DMS 273 (cell line): ENCODE measurements around the gene INPP5D.
A peak's percentile ranks its signal among the peaks of the same experiment; 100 is the strongest.
"Not testable (repeated sequence)": the region's sequence is repeated elsewhere in the genome, so short reads cannot be mapped to it uniquely, and the experiment has no call there.

ENCODE experiments used
- DNase-seq: peaks from one replicate; lab custom pipeline; 2025; ENCODE audit not compliant: unreplicated experiment; lab: John Stamatoyannopoulos, UW

INPP5D gene

DNA sequence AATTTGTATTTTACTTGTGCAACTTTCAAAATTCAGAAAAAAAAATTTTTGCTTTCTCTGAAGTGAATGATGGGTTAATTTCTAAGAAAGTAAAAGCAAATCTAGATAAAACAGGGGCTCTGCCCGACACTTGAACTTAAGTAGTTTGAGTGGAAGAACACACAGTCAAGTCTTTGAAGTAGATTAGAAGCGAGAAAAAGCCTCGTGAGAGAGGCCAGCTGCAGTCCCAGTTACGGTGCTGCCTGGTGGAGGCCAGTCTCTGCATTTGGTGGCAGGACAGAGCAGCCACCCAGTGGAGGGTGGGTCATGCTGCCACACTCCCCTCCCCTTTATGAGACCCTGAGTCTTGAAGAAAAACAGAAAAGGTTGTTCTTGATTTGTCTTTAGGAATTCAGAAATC is 81.8 kb downstream of the INPP5D start:
- DNase-seq: no peak

GRCh38 chr2:233142355-233142897 is 82.3 kb downstream of the INPP5D start:
- DNase-seq: no peak

DNA sequence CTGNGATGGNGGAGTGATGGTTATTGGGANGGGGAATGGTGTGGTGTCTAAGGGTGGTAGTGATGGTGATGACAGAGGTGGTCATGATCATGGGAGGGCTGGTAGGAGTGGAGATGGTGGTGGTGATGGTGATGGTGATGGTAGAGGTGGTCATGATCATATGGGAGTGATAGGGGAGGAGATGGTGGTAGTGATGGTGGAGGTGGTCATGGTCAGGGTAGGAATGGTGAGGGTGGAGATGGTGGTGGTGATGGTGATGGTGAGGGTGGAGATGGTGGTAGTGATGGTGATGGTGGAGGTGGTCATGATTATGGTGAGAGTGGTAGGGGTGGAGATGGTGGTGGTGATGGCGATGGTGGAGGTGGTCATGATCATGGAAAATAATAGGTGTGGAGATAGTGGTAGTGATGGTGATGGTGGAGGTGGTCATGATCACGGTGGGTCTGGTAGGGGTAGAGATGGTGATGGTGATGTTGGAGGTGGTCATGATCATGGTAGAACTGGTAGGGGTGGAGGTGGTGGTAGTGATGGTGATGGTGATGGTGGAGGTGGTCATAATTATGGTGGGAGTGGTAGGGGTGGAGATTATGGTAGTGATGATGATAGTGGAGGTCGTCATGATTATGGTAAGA is 83.7 kb downstream of the INPP5D start:
- no peak for DNase-seq

DNA sequence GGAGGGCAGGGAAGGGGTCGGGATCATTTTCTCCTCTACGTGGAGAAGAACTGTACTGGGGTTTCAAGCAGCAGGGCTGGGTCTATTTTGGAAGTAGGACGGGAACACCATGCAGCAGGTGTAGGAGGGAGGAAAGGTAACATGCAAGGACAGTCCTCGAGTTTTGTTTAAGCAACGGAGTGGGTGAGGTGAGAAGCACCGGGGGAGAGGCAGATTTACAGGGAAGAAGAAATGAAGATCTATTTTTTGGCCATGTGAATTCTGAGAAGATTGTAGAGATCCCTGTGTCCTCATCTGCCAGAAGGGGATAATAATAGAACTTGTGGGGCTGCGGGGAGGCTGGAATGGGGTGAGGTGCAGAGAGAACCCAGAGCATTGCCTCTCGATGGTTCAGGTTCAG is 85.6 kb downstream of the INPP5D start:
- DNase-seq: no peak

DNA sequence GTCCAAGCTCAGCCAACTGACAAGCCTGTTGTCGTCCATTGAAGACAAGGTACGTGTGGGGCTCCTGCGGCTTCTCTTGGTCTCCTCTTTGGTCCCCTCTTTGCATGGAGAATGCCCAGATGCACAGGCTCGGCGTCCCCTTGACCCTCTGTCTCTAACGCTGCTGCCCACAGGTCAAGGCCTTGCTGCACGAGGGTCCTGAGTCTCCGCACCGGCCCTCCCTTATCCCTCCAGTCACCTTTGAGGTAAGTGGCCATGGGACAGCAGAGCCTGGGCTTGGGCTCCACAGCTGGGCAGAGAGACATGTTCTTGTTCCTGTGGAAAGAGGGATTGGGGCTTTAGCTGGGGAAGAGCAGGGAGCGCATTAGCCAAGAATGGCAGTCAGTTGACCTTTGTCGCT is 86.1 kb downstream of the INPP5D start:
- no peak for DNase-seq

GRCh38 chr2:233147136-233147828 is 87.1 kb downstream of the INPP5D start:
- DNase-seq: no peak

DNA sequence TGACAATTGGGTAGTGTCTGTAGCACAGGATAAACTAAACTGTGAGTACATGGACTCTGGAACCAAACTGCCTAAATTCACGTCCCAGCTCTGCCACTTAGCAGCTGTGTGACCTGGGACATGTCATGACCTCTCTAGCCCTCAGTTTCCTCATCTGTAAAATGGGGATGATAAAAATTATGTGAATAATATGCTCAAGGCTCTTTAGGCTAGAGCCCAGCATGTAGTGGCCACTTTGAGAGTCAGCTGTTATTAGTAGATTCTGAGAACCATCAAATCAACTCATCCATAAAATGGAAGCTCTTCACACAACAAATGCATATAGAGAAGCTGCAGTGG is 87.7 kb downstream of the INPP5D start:
- no peak for DNase-seq

DNA sequence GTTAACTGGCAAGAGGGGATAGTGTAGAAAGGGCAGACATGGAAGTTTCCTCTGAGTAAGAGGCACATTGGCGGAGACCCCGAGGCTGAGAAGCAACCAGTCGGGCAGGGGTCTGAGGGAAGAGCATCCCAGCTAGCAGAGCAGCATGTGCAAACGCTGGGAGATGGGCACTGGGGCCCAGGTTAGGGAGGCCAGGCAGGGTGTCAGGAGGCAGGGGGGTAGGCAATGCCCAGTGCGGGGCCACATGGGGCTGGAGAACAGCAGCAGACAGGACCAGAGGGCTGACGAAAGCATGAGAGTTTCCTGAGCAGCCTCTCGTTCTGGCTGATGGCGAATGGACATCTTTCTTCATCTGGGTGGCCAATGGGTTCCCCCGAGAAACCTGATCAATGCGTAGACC is 88.2 kb downstream of the INPP5D start:
- no peak for DNase-seq

DNA sequence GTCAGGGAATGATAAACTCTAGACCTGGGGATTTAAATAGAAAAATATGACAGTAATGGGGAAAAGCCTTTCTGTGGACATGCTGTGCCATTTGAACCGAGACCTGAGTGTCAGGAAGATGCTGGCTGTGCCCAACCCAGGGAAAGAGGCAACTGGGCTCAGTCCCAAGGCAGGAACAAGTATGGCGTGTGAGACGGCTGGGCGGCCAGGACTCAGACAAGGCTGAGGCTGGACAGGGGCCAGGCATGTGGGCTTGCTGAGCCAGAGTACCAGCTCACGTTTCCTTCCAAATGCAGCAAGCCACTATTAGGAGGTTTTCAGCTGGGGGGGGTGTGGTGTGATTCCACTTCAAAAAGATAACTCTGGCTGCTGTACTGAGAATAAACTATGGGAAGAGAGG is 92.4 kb downstream of the INPP5D start:
- DNase-seq: peak; percentile 72

DNA sequence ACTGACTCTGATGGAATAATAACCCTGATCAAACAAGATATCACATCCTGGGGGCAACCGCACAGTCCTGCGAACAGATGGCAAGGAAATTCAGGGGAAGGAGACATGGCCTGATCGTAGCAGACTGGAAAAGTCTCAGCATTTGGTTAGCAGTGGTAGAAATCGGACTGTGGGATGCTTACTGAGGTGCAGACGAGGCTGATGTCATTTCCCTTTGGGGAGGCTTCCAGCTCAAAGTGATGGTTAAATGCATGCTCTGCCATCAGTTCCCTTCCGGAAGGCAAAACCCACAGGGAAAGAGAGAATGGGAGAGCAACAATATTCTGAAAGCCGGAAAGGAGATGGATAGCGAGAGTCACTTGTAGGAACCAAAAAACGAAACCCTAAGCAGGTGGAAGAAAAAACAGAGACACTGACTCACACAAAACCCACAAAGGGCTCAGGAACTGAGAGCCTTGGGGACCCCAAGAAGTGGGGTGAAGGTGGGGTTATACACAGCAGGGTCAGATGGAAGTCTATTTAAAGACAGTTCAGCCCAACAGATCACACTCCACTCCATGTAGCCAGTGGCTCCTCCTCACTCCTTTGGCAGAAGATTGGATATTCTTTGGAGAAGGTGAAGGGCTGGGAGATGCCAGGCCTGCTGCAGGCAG is 93.1 kb downstream of the INPP5D start:
- DNase-seq: peak; percentile 48

DNA sequence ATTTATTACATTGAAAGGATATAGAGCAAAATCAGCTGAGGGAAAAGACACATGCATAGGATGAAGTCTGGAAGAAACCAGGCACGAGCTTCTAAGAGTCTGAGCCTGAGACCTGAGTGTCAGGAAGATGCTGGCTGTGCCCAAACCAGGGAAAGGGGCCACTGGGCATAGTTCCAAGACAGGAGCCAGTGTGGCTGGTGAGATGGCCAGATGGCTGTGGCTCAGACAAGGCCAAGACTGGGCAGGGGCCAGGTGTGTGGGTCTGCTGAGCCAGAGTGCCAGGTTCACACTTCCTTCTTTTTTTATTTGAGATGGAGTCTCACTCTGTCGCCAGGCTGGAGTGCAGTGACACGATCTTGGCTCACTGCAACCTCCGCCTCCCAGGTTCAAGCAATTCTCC is 95.9 kb downstream of the INPP5D start:
- DNase-seq: peak; percentile 51

- DNase-seq: not testable (repeated sequence)
Observed at GRCh38 chr2:233156461-233156860, 96.3 kb downstream of the INPP5D start.

DNA sequence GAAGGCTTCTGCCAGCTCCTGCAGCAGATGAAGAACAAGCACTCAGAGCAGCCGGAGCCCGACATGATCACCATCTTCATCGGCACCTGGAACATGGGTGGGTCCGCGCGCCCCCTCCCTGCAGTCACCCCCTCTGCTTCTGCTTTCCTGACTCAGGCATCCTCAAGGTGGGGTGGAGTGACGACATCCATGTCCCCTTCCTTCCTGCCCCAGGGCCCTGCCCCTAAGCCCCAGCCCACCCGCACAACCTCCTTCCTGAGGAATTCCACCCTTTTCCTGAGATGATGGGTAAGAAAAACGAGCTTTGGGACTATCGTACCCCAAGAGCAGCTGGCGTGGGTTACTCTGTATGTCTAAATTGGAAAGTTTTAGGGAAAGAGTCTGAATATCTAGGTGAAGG is 101.6 kb downstream of the INPP5D start:
- no peak for DNase-seq

DNA sequence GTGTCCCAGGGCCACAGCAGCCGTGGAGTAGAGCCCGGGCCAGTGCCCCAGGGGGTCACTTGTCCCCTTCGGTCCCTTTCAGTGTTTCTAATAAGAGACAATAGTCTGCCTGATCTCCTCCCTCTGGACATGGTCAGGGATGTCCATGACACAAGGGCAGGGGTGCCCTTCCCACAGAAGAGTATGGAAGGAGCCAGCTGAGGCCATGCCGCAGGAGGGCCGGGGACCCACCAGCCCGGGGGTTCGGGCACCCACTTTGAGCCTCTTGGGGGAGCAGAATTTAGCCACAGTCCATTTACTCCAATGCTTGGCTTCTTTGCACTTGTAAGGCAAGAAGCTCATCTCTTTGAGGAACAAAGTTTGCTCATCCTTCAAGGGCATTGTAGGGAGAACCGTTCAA is 102.6 kb downstream of the INPP5D start:
- DNase-seq: no peak

- no peak for DNase-seq
Observed at GRCh38 chr2:233163486-233164103, 103.5 kb downstream of the INPP5D start.

DNA sequence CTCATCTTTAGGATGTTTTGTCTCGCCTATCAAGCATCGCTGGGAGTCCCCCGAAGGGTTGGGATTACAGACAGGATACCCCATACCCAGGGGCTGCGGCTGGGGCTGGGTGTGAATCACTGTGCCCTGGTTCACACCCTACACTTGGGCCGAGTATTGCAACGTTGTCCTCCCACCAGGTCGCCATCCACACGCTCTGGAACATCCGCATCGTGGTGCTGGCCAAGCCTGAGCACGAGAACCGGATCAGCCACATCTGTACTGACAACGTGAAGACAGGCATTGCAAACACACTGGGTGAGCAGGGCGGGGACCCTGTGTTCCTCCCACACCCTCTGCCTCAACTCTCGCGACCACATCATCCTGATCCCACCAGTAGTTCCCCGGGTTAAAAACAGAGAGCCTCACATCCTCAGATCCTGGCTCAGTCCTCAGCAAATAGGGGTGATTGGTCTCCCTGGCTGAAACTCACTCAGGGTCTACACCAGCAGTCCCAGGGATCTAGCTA is 104.0 kb downstream of the INPP5D start:
- no peak for DNase-seq

GRCh38 chr2:233164967-233165366 is 104.8 kb downstream of the INPP5D start:
- DNase-seq: no peak

DNA sequence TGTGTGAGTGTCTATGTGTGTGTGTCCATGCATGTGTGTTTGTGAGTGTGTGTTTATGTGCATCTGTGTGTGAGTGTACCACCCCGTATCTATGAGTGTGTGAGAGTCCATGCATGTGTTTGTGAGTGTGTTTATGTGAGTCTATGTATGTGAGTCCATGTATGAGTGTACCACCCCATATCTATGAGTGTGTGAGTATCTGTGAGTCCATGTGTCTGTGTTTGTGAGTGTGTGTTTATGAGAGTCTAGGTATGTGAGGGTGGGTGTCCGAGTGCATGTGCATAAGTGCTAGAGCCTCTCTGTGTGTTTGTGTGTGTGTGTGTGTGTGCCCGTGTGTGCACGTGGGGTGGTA is 105.4 kb downstream of the INPP5D start:
- no peak for DNase-seq

- no peak for DNase-seq
Observed at GRCh38 chr2:233165895-233166661, 105.9 kb downstream of the INPP5D start.

- DNase-seq: no peak
Observed at GRCh38 chr2:233168445-233168844, 108.3 kb downstream of the INPP5D start.

DNA sequence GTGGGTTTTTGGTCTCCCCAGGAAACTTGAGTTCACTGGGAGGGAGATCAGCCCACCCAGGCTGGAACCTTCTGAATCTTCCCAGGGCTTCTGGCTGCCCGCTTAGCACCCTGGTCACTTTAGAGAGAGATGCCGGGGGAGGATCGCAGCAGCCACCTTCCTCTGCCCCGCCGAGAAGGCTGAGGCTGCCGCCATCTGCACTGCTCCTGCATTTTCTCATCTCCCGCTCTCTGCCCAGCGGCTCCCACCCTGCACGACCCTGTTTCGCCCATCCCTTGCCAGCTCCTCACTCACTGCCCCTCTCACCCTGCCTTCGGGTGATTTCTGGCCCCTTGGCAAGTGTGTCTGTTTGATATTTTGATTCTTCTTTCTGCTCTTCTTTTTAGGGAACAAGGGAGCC is 108.8 kb downstream of the INPP5D start:
- DNase-seq: no peak
